ENCODE measurements around the gene ITIH6. TPM values are rescaled to one million over a fixed set of nuclear protein-coding genes. Genes with fewer than 3 reads are reported as not detected.

ITIH6 gene
- total and polyA plus RNA-seq, 4 donors: 0.20 TPM; not detected in 3

- 77 to 94% methylated on average over 4 of the region's 4 CpGs for WGBS, 2 donors
- no peak for DNase-seq
- H3K27ac ChIP-seq (ENCODE audit: low read depth in 1 of 2, low read length in 1 of 2): no peak overlapping the region
- no peaks in the 10 kb centered on the region for H3K4me1 ChIP-seq (ENCODE audit: control insufficient read depth in 5 of 5, insufficient read depth in 5 of 5, low read length in 5 of 5)
- H3K4me3 ChIP-seq: no peak overlapping the region
- peaks cover 0 to 4% (median 0%) of the 10 kb centered on the region in 3 donors for H3K27me3 ChIP-seq (ENCODE audit: control insufficient read depth in 3 of 3, insufficient read depth in 3 of 3, low read length in 2 of 3)
- no peak for ATAC-seq (ENCODE audit: insufficient read depth, low FRiP score)
- no peaks in the 10 kb centered on the region for H3K9me3 ChIP-seq (ENCODE audit: control insufficient read depth in 4 of 4, insufficient read depth in 3 of 4, low read length in 3 of 4)
- no peak for TF ChIP-seq CTCF (IDR thresholded peaks at IDR 0.05; ENCODE audit: control extremely low read depth, extremely low read depth)
- no peaks in the 10 kb centered on the region for H3K36me3 ChIP-seq (ENCODE audit: control insufficient read depth in 4 of 4, insufficient read depth in 4 of 4, low read length in 4 of 4)
- H3K9ac ChIP-seq (ENCODE audit: insufficient read depth in 1 of 2, low read length in 2 of 2): no peak overlapping the region
Observed at GRCh38 chrX:54721424-54721823, 76.6 kb downstream of the ITIH6 start.

GRCh38 chrX:54715621-54716020 lies 82.4 kb downstream of the ITIH6 start:
- TF ChIP-seq CTCF (IDR thresholded peaks at IDR 0.05; ENCODE audit: control extremely low read depth, extremely low read depth): no peak
- H3K27me3 ChIP-seq (ENCODE audit: control insufficient read depth in 3 of 3, insufficient read depth in 3 of 3, low read length in 2 of 3): no peaks in the 10 kb centered on the region
- H3K4me1 ChIP-seq (ENCODE audit: control insufficient read depth in 5 of 5, insufficient read depth in 5 of 5, low read length in 5 of 5): no peaks in the 10 kb centered on the region
- H3K9ac ChIP-seq (ENCODE audit: insufficient read depth in 1 of 2, low read length in 2 of 2): no peak overlapping the region
- no peak for DNase-seq
- no peaks in the 10 kb centered on the region for H3K36me3 ChIP-seq (ENCODE audit: control insufficient read depth in 4 of 4, insufficient read depth in 4 of 4, low read length in 4 of 4)
- H3K4me3 ChIP-seq: no peak overlapping the region
- WGBS, 2 donors: 67 to 83% methylated on average over 1 of the region's 1 CpG
- no peak overlapping the region for H3K27ac ChIP-seq (ENCODE audit: low read depth in 1 of 2, low read length in 1 of 2)
- ATAC-seq (ENCODE audit: insufficient read depth, low FRiP score): no peak
- no peaks in the 10 kb centered on the region for H3K9me3 ChIP-seq (ENCODE audit: control insufficient read depth in 4 of 4, insufficient read depth in 3 of 4, low read length in 3 of 4)

- no peak overlapping the region for H3K4me3 ChIP-seq
- TF ChIP-seq CTCF (IDR thresholded peaks at IDR 0.05; ENCODE audit: control extremely low read depth, extremely low read depth): no peak
- H3K4me1 ChIP-seq (ENCODE audit: control insufficient read depth in 5 of 5, insufficient read depth in 5 of 5, low read length in 5 of 5): no peaks in the 10 kb centered on the region
- DNase-seq (no peak), ATAC-seq (ENCODE audit: insufficient read depth, low FRiP score) (no peak)
- no peak overlapping the region for H3K9ac ChIP-seq (ENCODE audit: insufficient read depth in 1 of 2, low read length in 2 of 2)
- H3K27ac ChIP-seq (ENCODE audit: low read depth in 1 of 2, low read length in 1 of 2): no peak overlapping the region
- H3K27me3 ChIP-seq (ENCODE audit: control insufficient read depth in 3 of 3, insufficient read depth in 3 of 3, low read length in 2 of 3): no peaks in the 10 kb centered on the region
- H3K36me3 ChIP-seq (ENCODE audit: control insufficient read depth in 4 of 4, insufficient read depth in 4 of 4, low read length in 4 of 4): no peaks in the 10 kb centered on the region
- H3K9me3 ChIP-seq (ENCODE audit: control insufficient read depth in 4 of 4, insufficient read depth in 3 of 4, low read length in 3 of 4): no peaks in the 10 kb centered on the region
Observed at GRCh38 chrX:54714424-54714823, 83.6 kb downstream of the ITIH6 start.

- 90 to 98% methylated on average over 14 of the region's 14 CpGs for WGBS, 2 donors
- ATAC-seq (ENCODE audit: insufficient read depth, low FRiP score) (no peak), DNase-seq (no peak)
- no peak overlapping the region for H3K4me3 ChIP-seq
- H3K27me3 ChIP-seq (ENCODE audit: control insufficient read depth in 3 of 3, insufficient read depth in 3 of 3, low read length in 2 of 3): no peaks in the 10 kb centered on the region
- no peak for TF ChIP-seq CTCF (IDR thresholded peaks at IDR 0.05; ENCODE audit: control extremely low read depth, extremely low read depth)
- no peaks in the 10 kb centered on the region for H3K36me3 ChIP-seq (ENCODE audit: control insufficient read depth in 4 of 4, insufficient read depth in 4 of 4, low read length in 4 of 4)
- no peaks in the 10 kb centered on the region for H3K9me3 ChIP-seq (ENCODE audit: control insufficient read depth in 4 of 4, insufficient read depth in 3 of 4, low read length in 3 of 4)
- H3K9ac ChIP-seq (ENCODE audit: insufficient read depth in 1 of 2, low read length in 2 of 2): no peak overlapping the region
- H3K4me1 ChIP-seq (ENCODE audit: control insufficient read depth in 5 of 5, insufficient read depth in 5 of 5, low read length in 5 of 5): no peaks in the 10 kb centered on the region
- no peak overlapping the region for H3K27ac ChIP-seq (ENCODE audit: low read depth in 1 of 2, low read length in 1 of 2)
Observed at GRCh38 chrX:54711735-54712134, 86.3 kb downstream of the ITIH6 start.
